HCEC 1CT (cell line): ENCODE results near the gene CDCP1.
"Not testable (repeated sequence)": the region's sequence is repeated elsewhere in the genome, so short reads cannot be mapped to it uniquely, and the experiment has no call there.

ENCODE experiments used
- DNase-seq: peaks from one replicate; pipeline ENCODE4 v3.0.0-alpha.2; 2017

CDCP1 gene

DNA sequence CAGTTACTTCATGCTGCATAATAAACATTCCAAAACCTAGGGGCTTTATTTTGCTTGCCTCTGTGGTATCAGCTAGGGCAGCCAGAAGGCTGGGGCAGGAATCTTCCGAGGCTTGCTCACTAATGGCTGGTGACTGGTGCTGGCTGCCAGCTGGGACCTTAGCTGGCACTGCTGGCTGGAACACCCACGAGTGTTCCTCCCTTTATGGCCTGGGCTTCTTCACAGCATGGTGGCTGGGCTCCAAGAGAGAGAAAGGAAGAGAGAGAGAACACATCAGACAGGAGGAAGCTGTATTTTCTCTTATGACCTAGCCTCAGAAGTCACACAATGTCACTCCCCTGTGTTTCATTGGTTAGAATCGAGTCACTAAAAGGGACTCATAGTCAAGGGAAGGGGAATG lies 23.9 kb upstream of the CDCP1 start:
- no peak for DNase-seq

GRCh38 chr3:45169125-45169904 lies 23.1 kb upstream of the CDCP1 start:
- no peak for DNase-seq

DNA sequence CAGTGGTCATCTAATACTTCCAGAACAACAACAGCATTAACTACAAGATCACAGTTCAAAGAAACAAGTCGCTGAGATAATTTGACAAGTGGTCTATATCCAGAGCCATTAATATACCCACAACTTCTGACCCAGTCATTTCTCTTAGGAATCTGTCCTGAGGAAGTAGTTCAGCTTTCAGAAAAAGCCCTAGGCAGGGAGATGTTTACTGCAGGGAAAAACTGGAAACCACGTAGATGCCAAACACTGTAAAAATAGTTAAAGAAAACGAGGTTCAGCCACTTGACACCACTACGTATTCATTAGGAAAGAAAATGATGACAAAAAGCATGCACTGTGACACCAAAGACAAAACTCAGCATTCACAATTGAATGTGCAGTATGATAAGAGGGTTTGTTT lies 22.3 kb upstream of the CDCP1 start:
- no peak for DNase-seq

GRCh38 chr3:45167011-45167911 lies 21.1 kb upstream of the CDCP1 start:
- no peak for DNase-seq

DNA sequence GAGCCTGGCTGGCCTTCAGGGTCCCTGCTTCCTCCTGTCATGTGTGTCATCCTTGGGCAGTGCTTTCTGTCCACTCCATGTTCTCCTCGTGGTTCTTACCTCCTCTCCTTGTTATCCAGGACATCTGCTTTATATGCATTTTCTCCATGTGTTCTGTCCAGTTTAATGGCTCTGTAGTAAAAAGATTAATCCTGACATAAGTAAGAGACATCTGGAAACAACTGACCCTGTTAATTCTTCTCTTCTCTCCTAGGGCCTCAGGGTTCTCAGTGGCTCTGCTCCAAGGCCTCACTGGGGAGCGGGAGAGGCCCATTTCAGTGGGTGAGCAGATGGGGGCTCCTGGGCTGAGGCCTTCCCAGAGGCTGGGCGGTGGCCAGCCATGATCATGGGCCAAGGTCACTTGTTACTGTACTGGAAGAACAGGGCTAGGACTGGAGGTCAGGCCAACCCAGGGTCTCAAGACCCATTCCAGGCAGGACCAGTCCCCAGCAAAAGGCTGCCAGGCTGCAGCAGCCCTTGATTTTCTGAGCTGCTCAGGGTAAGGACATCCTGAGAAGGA lies 20.2 kb upstream of the CDCP1 start:
- no peak for DNase-seq

GRCh38 chr3:45165497-45166283 lies 19.5 kb upstream of the CDCP1 start:
- DNase-seq = no peak

DNA sequence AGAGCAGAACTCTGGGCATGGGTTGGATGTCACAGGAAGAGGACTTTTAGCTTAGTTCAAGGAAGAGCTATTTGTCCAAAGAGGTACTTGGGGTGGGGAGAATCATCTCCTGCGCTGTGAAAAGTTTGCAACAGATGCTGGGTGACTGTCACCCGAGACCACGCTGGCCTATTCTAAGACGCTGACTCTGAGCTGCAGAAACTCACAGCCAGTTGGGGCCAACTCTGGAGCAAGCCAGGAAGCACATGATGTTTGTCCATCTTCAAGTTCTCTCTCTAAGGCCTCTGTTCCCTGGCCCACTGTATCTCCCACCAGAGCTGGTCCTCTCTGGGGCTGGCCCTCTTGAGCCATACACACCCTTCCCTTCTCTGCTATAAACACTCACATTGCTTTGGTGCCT lies 17.9 kb upstream of the CDCP1 start:
- DNase-seq = no peak

DNA sequence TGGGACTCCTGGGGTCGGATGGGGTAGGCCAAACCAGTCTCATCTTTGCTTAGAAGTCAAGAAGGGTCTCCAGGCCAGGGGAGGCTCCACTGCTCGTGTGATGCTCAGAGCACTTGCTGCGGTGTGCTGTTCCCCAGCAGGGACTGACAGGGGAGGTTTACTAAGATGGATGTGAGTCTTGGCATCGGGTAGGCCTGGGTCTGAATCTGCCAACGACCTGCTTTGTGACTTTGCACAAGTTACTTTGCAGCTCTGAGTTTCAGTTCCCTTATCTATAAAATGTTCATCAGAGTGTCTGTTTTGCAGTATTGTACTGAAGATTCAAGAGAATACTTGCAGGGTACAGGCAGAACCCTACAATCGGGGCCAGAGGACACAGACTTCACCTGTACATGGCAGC lies 17.3 kb upstream of the CDCP1 start:
- no peak for DNase-seq

DNA sequence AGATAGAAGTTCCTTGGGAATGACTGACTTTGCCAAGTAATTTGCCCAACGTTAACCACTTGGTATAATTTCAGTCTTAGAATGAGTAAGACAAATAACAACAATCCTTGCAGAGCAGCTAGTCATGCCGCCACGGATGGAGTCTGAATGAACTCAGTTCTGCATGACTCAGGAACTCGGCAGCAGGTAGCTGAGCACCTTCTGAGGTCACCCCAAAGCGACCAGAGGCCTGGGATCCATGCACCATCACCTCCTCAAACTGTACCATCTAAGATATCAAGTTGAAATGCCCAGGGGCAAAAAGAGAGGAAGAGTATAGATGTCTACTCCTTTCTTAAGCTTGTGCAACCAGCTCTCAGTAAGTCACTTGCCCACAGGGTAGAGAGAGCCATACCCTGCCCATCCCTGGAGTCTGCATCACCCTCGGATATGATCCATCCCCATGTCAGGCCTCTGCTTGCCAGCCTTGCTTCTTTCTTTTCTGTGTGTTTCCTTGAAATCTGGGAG lies 8.5 kb upstream of the CDCP1 start:
- peak; percentile 45 for DNase-seq

GRCh38 chr3:45153658-45154437 lies 7.7 kb upstream of the CDCP1 start:
- DNase-seq = peak; percentile 62

DNA sequence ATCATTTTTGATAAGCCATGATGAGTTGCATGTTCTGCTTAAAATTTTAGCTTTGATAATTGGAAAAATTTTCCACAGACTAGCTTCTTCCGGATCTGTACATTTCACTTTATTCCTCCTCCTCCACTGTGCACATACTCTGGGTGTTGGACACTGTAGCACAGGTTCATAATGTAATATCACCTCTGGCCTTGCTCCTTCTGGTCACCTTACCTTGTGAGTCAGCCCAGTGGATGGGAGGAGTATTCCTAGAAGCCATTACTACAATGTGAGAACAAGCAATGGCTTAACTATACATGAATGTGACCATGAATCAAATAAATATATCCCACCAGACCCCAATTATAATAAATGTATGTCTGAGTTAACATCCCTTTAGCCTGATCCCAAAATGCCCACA lies 6.1 kb upstream of the CDCP1 start:
- no peak for DNase-seq

GRCh38 chr3:45151100-45151499 lies 4.9 kb upstream of the CDCP1 start:
- DNase-seq = no peak

DNA sequence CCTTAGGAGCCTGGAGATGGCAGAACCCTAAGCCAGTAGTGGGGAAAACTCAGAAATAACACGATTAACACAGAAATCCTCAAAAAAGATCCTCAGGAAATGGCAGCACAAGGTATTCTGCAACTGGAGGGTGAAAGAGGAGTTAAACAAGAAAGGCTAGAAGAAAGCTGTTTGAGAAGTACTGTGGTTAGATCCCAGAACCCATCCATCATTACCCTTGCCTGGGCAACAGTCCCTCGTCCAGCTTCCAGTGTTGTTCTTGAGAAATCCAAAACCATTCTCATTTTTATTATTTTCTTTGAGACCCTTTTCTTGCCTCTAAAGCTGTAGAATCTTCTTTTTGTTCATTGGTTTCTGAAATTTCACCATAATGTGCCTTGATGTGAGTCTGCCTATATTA lies 2.7 kb upstream of the CDCP1 start:
- no peak for DNase-seq

- no peak for DNase-seq
Observed at GRCh38 chr3:45145223-45145622, 955 bp downstream of the CDCP1 start.

DNA sequence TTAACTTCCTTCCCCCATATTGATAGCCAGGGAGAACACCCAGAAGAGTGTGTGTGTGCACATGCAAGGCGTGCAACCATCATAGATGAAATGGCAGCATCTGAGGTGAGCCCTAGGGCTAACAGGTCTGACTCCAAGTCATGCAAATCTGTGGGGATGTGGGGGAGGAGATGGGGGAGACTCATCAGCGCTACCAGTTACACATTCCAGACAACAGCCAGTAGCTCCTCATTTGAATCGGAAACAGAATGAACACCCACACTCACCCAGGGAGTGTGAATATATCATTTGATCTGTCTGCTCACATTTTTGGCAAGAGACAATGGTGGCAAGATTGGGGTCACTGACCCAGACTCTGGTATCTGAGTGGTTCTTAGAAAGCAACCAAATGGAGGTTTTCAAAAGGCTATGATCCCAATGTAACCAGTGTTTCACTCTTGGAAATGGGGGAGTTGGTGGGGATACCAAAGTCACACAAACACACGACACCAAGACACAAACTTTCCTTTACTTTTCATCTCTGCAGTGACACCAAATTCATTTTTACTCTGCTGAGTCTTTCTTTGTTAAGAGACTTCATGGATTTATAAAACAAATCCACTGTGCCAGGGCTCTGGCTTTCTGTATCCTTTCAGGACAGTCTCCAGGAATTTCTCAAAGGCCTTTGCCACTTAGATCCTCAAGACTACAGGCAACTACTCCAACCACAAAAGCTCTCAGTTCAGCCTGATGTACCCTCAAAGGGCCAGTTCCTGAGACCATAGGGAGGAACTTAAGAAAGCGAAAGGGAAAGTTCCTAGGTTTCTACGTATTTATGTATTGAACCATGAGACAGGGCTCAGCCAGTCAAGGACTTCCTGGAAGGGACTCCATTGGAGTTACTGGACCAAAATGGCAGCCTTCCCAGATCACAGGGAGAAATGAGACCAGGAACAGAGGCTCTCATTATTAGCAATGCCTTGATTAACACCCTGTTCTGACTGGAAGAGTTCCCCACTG lies 2.2 kb downstream of the CDCP1 start:
- DNase-seq = no peak

DNA sequence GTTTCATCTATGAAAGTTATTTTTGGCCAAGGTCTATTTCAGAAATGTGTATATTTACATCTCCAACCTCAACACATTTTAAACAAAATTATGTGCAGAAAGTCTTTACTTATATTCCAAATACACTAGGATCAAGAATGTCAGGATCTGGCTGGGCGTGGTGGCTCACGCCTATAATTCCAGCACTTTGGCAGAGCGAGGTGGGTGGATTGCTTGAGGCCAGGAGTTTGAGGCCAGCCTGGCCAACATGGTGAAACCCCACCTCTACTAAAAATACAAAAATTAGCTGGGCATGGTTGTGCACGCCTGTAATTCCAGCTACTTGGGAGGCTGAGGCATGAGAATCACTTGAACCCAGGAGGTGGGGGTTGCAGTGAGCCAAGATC lies 5.4 kb downstream of the CDCP1 start:
- not testable (repeated sequence) for DNase-seq

DNA sequence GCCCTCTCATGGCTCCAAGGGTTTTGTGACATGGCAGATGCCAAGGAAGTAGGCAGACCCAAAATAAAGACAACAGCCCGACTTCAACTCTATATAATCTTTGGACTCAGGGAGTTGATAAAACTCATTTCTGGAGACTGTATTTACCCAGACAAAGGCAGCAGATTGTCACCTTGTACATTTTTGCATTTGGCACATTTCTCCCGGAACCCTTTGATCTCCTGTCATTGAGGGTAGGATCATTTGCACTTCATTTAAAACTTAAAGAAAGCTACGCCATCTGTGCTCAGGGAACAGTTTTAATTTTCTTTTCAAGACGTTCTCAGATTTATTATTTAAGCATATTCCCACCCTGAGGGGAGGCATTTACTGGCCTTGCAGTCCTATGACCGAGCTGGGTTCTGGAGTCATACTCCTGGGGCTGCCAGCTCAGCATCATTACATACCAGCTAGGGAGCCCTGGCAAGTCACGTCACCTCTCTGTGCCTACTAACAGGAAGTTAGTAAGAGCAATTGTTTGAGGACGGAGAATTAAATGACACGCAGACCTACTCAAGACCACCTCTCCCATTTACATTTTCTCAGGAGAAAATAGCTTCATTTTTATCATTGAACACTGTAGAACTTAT lies 5.9 kb downstream of the CDCP1 start:
- DNase-seq = no peak

DNA sequence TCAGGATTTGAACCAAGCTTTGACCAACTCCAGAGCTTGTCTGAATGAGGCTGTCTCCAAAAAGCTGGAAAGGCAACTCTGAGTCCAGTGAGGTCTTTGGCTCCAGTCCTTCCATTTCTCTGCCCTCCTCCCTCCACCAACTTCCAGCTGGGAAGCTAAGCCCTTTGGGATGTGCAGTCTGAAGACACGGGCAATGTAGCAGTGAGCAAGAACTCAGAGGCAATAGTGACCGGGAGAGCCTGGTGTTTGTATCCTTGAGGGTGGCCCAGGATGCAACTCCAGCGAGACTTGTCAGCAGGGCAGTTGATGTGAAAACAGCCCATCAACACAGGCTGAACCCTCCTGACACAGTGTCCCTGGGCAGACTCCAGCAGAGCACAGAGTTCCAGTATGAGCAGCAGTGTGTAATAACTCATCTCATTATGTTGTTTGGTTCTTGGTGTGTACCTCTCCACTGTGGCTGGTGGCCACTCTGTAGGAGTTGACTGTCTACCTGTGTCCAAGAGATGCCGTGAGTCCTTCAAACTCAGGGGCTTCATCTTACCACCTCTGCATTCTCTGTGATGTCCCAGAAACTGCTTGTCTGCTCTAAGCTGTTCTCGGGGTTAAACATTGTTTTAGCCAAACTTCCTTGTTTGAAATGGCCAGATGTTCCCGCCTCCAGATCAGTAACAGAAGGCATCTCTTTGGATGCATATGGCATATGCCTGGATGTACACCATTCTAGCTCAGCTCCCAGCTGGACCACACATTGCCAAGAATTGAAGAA lies 6.6 kb downstream of the CDCP1 start:
- peak; percentile 20 for DNase-seq

GRCh38 chr3:45137656-45138181 lies 8.5 kb downstream of the CDCP1 start:
- no peak for DNase-seq
